Right ventricle myocardium superior (tissue), 1 donor: Measurements from ENCODE around the gene MND1. TPM values are rescaled to one million over a fixed set of nuclear protein-coding genes. Genes with fewer than 3 reads are reported as not detected.

Experiments used
- ATAC-seq: fragments of 200-7000 bp; cut with Tn5 transposase; one replicate; pipeline ENCODE4 v1.9.1; 2020; ENCODE audit warnings: mild to moderate bottlenecking; ENCODE audit not compliant: poor library complexity
- DNase-seq: peaks from one replicate; pipeline ENCODE4 v3.0.0-alpha.2; 2020
- intact Hi-C: fragments of 100-400 bp; cut with DNase I; formaldehyde crosslinking; loops from one replicate; pipeline ENCODE4 v1.11.2; 2022
- long read RNA-seq: library from polyadenylated mRNA; unstranded; transcript quantifications from one replicate; pipeline ENCODE4 v2.0.0, GENCODE V29; 2021
- total RNA-seq: library from RNA; stranded (reverse); fragmentation: NEBNext Ultra II Directional; extraction: Animal tissue kit (Norgen Biotek cat#: 25700); gene quantifications from one replicate; pipeline ENCODE4 v1.2.1, GENCODE V29; 2021
- donor health status: DM: no; HTN: yes; CAD: no; lungs with severe emphysema.

The MND1 gene, protein sequence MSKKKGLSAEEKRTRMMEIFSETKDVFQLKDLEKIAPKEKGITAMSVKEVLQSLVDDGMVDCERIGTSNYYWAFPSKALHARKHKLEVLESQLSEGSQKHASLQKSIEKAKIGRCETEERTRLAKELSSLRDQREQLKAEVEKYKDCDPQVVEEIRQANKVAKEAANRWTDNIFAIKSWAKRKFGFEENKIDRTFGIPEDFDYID
- 0.38 TPM for total RNA-seq
- long read RNA-seq, result 0 reads

DNA sequence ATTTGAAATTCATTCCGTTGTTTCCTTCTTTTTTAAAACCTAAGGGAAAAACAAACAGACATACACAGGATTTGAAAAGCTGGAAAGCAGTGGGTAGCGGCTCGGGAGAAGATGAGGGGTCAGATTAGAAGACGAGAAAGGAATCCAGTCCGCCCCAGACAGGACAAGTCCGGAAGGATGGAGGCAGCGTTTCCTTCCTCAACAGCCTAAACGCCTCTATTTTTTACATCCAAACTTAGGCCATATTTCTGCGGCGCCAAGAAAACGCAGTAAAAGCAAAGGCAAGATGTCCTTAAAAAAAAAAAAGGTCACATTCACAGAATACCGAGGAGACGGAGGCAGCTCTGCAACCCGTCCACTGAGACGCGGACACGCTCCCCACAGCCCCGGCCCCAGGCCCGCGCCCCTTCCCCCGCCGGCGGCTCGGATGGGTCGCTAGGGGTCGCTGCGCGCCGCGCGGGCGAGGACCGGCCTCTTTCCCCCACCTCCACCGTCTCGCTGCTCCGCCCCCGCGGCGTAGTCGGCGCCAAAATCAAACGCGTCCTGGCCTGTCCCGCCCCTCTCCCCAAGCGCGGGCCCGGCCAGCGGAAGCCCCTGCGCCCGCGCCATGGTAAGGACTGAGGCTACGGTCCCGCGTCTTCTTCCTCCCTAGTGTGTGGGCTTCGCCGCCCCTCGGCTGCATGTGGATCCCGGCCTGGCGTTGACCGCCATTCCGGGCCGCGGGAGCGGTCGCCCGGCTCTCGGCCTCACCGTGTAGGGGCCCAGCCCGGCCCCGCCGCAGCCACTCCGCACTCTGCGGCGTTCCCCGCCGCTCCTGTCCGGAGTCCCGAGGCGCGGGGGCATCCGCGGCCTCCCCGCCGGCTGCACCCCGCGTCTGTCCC lies at the start of gene MND1:
Gene MND1 (plus strand): TSS at position 558 of the 881 bp plus-strand sequence. CDS start 50 bp downstream, at position 608.
- ATAC-seq (peak; percentile 98), DNase-seq (peak; percentile 91)
- intact Hi-C loops, result loop anchor here (5.0 to 10.0 kb wide), 4 partner anchors 90 to 403 kb away; partner anchors contain the start of gene TMEM131L

DNA sequence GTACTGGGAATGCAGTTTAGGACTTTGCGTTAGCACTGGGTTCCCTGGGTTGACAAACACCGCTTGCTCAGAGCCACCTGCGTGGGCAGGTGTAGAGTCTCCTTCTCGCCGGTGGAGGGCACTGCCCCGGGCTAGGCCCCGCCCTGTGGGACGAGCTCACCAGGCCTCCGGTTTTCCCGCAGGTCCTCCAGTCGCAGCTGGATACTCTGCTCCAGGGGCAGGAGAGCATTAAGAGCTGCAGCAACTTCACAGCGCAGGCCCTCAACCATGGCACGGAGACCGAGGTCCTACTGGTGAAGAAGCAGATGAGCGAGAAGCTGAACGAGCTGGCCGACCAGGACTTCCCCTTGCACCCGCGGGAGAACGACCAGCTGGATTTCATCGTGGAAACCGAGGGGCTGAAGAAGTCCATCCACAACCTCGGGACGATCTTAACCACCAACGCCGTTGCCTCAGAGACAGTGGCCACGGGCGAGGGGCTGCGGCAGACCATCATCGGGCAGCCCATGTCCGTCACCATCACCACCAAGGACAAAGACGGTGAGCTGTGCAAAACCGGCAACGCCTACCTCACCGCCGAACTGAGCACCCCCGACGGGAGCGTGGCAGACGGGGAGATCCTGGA lies 49.2 kb upstream of the MND1 start:
- intact Hi-C loops, result no loop called here
- no peak for DNase-seq
- no peak for ATAC-seq

DNA sequence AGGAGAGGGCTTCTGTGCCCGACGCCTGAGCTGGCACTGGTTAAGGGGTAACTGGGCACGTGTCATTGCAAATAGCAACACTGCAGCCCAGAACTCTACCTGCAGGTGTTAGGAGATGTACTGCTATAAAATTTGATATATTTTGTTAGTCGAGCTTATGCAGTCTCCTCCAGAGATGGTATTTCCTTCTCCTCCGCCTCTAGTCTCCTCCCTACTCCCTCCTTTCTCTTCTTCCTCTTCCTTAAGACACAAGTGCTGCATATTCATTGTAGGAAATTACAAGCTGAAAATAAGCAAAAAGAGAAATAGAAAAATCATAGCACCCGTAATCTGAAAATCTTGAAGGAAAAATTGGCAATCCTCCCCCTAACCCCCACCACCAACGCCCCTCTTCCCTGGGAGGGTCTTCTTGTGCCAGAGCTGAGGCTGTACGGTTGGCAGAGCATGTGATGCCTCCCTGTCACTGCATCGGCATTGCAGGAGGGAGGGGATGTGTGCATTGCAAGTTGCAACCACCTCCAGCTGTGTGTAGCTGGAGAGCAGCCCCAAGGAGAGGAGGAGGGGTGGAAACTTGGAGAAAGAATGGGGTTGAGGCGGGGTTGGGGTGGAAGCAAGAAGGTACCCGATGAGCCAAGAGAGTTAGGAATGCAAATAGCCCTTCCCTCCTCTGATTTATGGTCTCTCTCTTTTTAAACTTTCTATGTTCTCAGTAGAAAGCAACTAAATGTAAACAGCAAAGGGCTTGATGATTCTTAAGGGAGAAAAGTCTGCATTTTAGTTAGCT lies 48.3 kb upstream of the MND1 start:
- DNase-seq (no peak), ATAC-seq (peak; percentile 34)
- intact Hi-C loops, result no loop called here

DNA sequence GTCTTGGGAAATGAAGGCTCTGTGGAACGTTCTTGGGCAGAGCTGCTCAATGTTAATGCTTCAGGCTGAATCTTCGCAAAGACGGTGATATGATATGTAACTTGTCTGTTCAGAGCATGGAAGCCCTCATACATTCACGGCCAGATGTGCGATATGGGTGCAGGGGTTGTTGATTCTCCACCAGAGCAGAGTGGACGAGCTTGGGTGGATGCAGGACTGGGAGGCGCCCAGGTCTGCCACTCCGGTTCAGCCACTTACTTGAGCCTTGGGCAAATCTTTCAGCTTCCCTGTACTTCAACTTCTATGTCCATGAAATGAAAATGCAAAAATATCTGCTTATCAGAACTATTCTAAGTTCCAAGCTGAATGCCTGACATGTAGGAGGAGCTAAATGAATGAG lies 47.4 kb upstream of the MND1 start:
- intact Hi-C loops, result no loop called here
- DNase-seq, result no peak
- ATAC-seq, result no peak

DNA sequence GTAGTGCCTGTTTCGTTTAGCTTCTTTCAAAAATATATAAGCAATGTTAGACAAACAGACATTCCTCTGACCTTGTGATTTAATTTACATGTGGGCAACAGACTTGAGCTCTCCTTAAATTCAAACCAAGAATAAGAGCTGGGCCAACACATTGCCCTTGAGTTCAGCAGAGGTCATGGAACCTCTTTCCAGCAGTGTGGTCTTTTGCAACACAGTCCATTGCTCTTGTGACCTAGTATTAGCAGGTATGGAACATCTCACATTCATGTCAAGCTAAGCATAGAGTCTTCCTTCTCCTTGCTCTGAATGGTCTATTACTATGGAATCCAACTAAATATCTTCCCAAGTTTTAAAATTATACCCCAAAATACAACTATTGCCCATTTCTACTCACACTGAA lies 33.7 kb upstream of the MND1 start:
- DNase-seq (no peak), ATAC-seq (peak; percentile 39)
- intact Hi-C loops, result no loop called here

DNA sequence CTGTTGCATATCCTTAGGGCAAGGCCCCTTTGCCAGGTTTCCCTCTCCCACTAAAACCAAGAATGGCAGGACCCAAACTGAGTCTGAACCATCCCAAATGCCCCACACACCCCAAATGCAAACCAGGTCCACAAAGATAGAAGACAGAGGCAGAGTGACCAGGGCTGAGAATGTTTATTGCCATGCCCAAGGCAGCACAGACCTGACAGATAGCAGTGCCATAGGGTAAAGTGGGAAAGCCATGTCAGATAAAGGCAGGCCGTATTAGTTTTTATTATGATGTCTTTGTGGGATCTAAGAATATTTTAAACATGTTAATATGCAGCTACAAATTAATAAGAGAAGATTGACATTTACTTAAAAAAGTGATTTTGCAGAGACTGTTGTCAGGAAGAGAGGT lies 29.6 kb upstream of the MND1 start:
- ATAC-seq (no peak), DNase-seq (no peak)
- intact Hi-C loops, result no loop called here

DNA sequence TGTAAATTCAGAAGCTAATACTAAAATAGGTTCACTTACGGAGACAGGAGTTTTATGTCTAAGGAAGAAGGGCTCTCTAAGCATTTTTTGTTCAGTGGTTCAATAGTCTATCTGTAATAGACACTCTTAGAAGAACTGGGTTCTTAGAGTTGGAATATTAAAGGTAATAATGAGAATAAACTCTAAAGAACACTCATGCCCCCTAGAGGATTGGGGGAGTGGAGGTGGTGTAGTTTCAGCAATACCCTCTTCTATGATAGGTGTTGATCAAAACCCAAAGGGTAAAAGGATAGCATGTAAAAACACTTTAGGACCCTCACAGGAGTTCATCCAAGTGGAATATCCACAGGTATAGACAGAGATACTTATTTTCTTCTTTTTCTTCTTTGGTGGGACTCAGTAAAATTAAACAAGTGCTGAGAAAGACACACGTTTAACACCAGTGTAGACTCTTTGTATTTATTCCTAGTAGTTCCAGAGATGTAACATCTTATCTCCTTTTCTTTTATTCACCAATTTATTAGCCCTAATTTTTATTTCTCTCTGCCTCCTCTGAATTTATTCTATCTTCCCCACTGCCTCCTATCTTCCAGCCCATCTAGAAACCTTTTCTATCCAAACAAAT lies 25.7 kb upstream of the MND1 start:
- DNase-seq, result no peak

DNA sequence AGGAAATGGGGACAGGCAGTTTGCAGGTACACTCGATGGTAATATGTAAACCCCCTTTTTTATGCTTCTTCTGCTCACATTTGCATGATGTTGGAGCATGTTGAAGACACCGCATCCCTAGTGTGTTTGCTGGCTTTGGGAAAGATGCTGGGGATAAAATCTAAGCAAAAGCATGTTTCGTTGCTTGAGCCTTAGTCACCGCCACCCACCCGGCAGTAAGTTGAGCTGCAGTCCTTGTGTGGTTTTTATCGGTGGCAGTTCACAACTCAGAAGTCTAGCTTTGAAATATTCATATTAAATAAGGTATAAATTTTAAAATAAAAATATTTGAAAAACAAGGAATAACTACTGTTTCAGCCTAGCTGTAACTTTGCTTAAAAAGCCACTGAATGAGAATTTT lies 21.7 kb upstream of the MND1 start:
- DNase-seq, result no peak
- no peak for ATAC-seq
- intact Hi-C loops, result no loop called here

More for the DNA sequence above, 25.7 kb upstream of the MND1 start:
- intact Hi-C loops, result loop anchor here (2.0 kb wide), 2 partner anchors 112 to 176 kb away; no protein-coding TSS in a partner anchor
- ATAC-seq, result peak; percentile 87

DNA sequence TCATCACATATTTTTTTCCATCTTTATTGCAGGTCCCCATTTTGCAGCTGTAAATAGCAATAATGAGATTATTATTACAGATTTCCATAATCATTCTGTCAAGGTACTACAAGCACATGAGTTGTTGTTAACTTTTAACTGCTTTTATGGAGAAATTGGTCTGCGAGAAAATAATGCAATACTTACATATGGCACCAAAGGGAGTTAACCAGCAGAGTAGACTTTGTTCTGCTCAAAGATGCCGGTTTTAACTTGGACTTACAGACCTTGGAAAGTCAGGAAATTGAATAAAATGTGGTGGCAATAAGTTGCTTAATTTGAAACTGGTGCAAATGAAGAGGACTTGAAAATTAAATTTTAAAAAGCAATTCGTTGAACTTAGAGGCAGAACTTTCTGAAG lies 20.4 kb upstream of the MND1 start:
- DNase-seq (no peak), ATAC-seq (no peak)
- intact Hi-C loops, result no loop called here

DNA sequence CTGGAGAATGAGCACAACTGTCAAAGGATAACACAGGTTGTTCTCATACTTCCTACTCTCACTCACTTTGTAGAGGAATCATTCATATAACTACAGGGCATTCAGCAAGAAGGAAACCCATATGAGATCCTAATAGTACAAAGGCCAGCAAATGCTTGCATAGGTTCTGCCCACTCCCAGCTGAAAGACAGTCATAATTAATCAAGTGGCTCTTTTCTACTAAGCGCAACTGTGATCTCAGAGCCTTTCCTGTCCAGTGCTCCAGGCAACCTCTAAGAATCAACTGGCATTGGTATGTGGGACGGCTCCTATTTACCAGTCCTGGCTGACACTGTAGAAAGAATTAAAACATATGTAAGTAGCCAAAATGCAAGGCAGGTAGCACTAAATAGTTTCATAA lies 18.9 kb upstream of the MND1 start:
- intact Hi-C loops, result no loop called here
- no peak for DNase-seq
- ATAC-seq, result no peak

DNA sequence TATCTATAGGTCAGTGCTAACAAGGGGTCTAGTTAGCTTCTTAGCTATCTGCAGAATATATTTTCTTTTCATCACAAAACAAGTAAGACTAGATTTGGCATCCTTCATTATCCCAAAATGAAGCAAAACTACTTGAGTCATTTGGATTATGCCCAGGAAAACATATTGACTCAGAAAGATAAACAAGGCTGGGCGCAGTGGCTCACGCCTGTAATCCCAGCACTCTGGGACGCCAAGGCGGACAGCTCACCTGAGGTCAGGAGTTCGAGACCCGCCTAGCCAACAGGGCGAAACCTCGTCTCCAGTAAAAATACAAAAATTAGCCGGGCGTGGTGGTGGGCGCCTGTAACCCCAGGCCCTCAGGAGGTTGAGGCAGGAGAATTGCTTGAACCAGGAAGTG lies 18.0 kb upstream of the MND1 start:
- DNase-seq (no peak), ATAC-seq (no peak)
- intact Hi-C loops, result no loop called here

DNA sequence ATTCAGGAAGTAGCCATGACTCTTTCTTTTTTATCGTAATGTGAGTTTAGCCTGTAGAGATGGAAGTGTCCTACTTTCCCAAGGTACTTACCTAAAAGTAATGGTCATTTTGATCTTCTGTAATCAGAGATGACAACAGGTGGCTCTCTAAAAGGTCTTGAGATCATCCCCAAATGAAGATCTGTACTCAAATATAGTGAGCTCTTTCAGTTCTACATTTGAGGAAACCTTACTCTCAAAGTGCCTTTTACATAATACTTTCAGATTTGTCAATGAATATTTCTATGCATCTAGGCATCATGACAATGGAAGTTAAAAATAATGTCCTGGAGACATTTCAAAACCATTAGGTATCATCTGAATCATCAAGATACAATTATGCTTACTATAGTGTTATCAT lies 17.2 kb upstream of the MND1 start:
- DNase-seq (no peak), ATAC-seq (no peak)
- intact Hi-C loops, result no loop called here

DNA sequence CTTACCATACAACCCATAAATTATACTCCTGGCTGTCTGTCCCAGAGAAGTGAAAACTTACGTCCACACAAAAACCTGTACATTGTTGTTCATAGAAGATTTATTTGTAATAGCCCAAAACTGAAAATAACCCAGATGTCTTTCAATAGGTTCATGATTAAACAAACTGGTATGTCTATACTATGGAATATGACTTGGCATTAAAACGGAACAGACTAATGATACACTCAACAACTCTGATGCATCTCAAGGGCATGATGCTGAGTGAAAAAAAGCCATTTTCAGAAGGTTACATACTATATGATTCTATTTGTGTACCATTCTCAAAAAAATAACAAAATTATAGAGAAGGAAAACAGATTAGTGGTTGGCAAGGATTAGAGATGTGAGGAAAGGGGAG lies 11.6 kb upstream of the MND1 start:
- ATAC-seq (no peak), DNase-seq (no peak)
- intact Hi-C loops, result no loop called here

DNA sequence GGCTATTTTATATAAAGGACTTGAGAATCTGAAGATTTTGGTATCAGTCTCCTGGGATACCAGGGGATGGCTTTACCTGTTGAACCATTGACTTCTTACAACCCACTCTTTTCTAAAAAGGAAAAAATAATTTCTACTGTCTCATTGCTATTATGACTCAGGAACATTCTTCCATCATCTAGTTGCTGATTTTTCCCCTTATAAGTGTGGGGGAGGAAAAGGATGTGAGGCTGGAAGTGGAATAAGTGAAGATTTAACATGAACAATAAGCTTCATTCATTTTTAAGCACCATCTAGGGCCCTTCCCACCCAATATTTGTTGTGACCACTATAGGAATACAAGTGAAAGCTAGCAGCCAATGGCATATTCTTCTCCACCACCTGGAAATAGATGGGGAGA lies 10.6 kb upstream of the MND1 start:
- intact Hi-C loops, result no loop called here
- DNase-seq, result no peak
- no peak for ATAC-seq

DNA sequence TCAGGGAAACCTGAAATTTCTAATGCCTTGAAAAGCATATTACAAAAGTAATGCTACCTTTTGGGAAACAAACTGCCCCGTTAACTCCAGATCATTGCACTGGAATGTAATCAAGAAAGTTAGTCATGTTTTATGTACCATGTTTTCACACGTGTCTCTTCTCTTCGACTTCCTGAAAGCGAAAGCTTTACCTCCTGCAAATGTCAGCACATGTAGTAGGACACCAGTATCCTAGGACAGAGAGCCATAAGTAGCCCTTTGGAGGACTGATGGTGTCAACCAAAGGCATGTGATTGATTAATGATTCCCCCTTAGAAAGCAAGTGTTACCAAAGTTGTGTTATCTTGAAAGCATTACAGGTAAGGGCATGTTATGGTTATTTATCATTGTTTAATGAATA lies 8.8 kb upstream of the MND1 start:
- ATAC-seq (no peak), DNase-seq (no peak)
- intact Hi-C loops, result no loop called here

DNA sequence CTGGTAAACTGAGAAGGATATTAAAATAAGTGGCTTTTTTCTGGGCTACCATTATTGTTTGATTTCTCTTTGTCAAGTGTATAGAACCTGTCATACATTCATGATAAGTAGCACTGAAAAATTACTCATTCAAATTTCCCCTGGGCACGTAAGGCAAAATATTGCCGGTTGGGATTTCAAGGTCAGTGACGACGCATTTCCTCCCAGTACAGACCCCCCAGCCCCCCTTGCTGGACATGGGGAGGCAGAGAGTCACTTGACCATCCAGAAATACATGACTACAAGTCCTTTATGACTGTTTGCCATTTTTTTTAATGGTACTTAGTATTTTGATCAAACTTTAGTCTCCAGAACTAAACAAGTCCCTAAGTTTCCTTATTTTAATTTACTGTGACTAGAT lies 6.8 kb upstream of the MND1 start:
- ATAC-seq (no peak), DNase-seq (no peak)
- intact Hi-C loops, result no loop called here

DNA sequence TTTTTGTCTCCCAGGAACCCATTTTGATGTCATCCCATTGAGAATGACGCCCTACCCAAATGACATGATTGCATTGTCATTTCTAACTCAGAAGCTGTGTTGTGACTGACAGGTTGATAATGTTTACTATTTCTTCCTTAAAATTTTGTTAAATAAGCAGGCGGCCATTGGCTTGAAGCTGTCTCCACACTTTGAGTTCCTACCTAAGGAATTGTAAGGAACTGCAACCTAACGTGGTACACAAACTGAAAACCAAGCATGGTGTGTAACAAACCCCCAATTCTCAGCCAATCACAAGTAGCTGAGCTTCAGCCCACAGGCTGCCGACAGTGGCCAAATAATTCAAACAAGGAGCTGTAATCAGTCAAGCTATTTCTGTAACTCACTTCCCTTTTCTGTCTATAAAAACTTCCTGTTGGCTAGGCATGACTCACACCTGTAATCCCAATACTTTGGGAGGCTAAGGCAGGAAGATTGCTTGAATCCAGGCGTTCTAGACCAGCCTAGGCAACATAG lies 2.9 kb upstream of the MND1 start:
- intact Hi-C loops, result loop anchor here (5.0 to 10.0 kb wide), 3 partner anchors 93 to 236 kb away; partner anchors contain the start of gene TMEM131L
- no peak for ATAC-seq
- DNase-seq, result no peak
